Fibroblast of lung (primary cell): ENCODE results near the gene MYBPC2. TPM values are rescaled to one million over a fixed set of nuclear protein-coding genes. Genes with fewer than 3 reads are reported as not detected.

ENCODE experiments used
- DNase-seq, 2 donors: peaks; one replicate each; pipeline versions ENCODE4 v3.0.0 to v3.0.0-alpha.2; 2010; ENCODE audit warnings: low read depth in 2 of 2
- H2AFZ ChIP-seq: 2 replicates; pipeline ENCODE4 v1.5.1; 2012; ENCODE audit warnings: low read length, control low read depth, inconsistent platforms
- H3K27ac ChIP-seq: 2 replicates; pipeline ENCODE4 v1.5.1; 2011; ENCODE audit warnings: low read length, control low read depth; ENCODE audit not compliant: insufficient read depth
- H3K27me3 ChIP-seq: 2 replicates; pipeline ENCODE4 v1.5.1; 2011; ENCODE audit warnings: mild to moderate bottlenecking, low read length; ENCODE audit not compliant: control insufficient read depth, insufficient read depth
- H3K36me3 ChIP-seq: 2 replicates; pipeline ENCODE4 v1.5.1; 2011; ENCODE audit warnings: low read length; ENCODE audit not compliant: control insufficient read depth, insufficient read depth
- H3K4me1 ChIP-seq: 2 replicates; pipeline ENCODE4 v1.5.1; 2011; ENCODE audit warnings: low read length; ENCODE audit not compliant: control insufficient read depth, insufficient read depth; ENCODE audit errors: extremely low read depth
- H3K4me2 ChIP-seq: 2 replicates; pipeline ENCODE4 v1.5.1; 2011; ENCODE audit warnings: low read length, control low read depth; ENCODE audit not compliant: insufficient read depth; ENCODE audit errors: extremely low read depth
- H3K4me3 ChIP-seq, 4 experiments: fragments of 200-600 bp in 1 of 4; sonication (generic) in 1 of 4; replicated peaks in 1 of 4; 2 replicates each; pipeline ENCODE4 v1.5.1; 2011 to 2016; ENCODE audit warnings: low read length in 4 of 4, low read depth in 3 of 4, mild to moderate bottlenecking in 3 of 4, control low read depth in 2 of 4, inconsistent platforms in 1 of 4, mixed read lengths in 1 of 4; ENCODE audit not compliant: insufficient read depth in 1 of 4; ENCODE audit errors: control extremely low read depth in 1 of 4
- H3K79me2 ChIP-seq: 2 replicates; pipeline ENCODE4 v1.5.1; 2012; ENCODE audit warnings: mild to moderate bottlenecking, low read length, inconsistent platforms; ENCODE audit not compliant: control insufficient read depth, insufficient read depth
- H3K9ac ChIP-seq: 2 replicates; pipeline ENCODE4 v1.5.1; 2011; ENCODE audit warnings: mild to moderate bottlenecking, low read length, control low read depth; ENCODE audit not compliant: insufficient read depth
- H3K9me3 ChIP-seq: 2 replicates; pipeline ENCODE4 v1.5.1; 2012; ENCODE audit warnings: low read depth, low read length; ENCODE audit not compliant: control insufficient read depth, insufficient read depth
- H4K20me1 ChIP-seq: 2 replicates; pipeline ENCODE4 v1.5.1; 2011; ENCODE audit warnings: low read length; ENCODE audit not compliant: control insufficient read depth, insufficient read depth; ENCODE audit errors: extremely low read depth
- CTCF ChIP-seq, 2 donors: IDR thresholded peaks in 1 of 2; conservative IDR thresholded peaks in 1 of 2; 1 replicate in 1 of 2; 2 replicates in 1 of 2; pipeline ENCODE4 v1.5.1; 2011 to 2012; ENCODE audit warnings: low read length in 2 of 2, control low read depth in 1 of 2, inconsistent platforms in 1 of 2, low read depth in 1 of 2, mild to moderate bottlenecking in 1 of 2
- EZH2 ChIP-seq: IDR thresholded peaks from 2 replicates; pipeline ENCODE4 v1.5.1; 2012; ENCODE audit warnings: low read length, control low read depth, mild to moderate bottlenecking; ENCODE audit errors: missing control alignments
- polyA plus RNA-seq, 2 donors: library from polyadenylated mRNA; depleted of rRNA in 1 of 2; stranded (reverse) in 1 of 2; unstranded in 1 of 2; fragments of >200 nt; gene quantifications; 2 replicates each; pipeline ENCODE4 v1.2.1, GENCODE V29; 2011 to 2012; ENCODE audit warnings: missing spikeins in 1 of 2
- total RNA-seq: library from RNA; depleted of rRNA; stranded (reverse); fragments of >200 nt; gene quantifications from 2 replicates; pipeline ENCODE4 v1.2.1, GENCODE V29; 2014

Gene MYBPC2
- total and polyA plus RNA-seq, 2 donors (not counting 1 experiment from before 2014, with no cell fraction given), result under 0.01 TPM; not detected in 1

- no peaks in the 10 kb centered on the region for H3K79me2 ChIP-seq
- no peaks in the 10 kb centered on the region for H4K20me1 ChIP-seq
- TF ChIP-seq CTCF (conservative IDR thresholded peaks at IDR 0.05 in 1 of 2, IDR thresholded peaks at IDR 0.05 in 1 of 2; ENCODE audit: low read depth in 1 of 2, low read length in 2 of 2), result no peak
- no peak for TF ChIP-seq EZH2
These were observed 11.4 kb downstream of the MYBPC2 start for GRCh38 chr19:50444059-50444458.

GRCh38 chr19:50447053-50447452 is 14.4 kb downstream of the MYBPC2 start:
- Histone ChIP-seq H3K36me3 (no peaks in the 10 kb centered on the region), H3K4me2 (no peak overlapping the region), H3K4me1 (no peaks in the 10 kb centered on the region), H3K4me3 (no peak overlapping the region), H3K9ac (no peak overlapping the region), H3K27ac (no peak overlapping the region), H3K9me3 (no peaks in the 10 kb centered on the region), H3K79me2 (no peaks in the 10 kb centered on the region), H2AFZ (no peak overlapping the region), H3K27me3 (no peaks in the 10 kb centered on the region), H4K20me1 (no peaks in the 10 kb centered on the region)
- no peak for DNase-seq
- TF ChIP-seq CTCF (conservative IDR thresholded peaks at IDR 0.05 in 1 of 2, IDR thresholded peaks at IDR 0.05 in 1 of 2; ENCODE audit: low read depth in 1 of 2, low read length in 2 of 2) (no peak), EZH2 (no peak)

More at GRCh38 chr19:50444059-50444458, 11.4 kb downstream of the MYBPC2 start:
- Histone ChIP-seq H2AFZ (no peak overlapping the region), H3K4me2 (no peak overlapping the region), H3K9ac (no peak overlapping the region), H3K27me3 (no peaks in the 10 kb centered on the region), H3K9me3 (no peaks in the 10 kb centered on the region), H3K36me3 (no peaks in the 10 kb centered on the region), H3K4me1 (no peaks in the 10 kb centered on the region), H3K4me3 (no peak overlapping the region), H3K27ac (no peak overlapping the region)
- no peak for DNase-seq

- Histone ChIP-seq H3K4me3 (no peak overlapping the region), H4K20me1 (no peaks in the 10 kb centered on the region), H3K79me2 (no peaks in the 10 kb centered on the region), H3K9ac (no peak overlapping the region), H2AFZ (no peak overlapping the region), H3K4me2 (no peak overlapping the region), H3K36me3 (no peaks in the 10 kb centered on the region), H3K9me3 (no peaks in the 10 kb centered on the region), H3K4me1 (no peaks in the 10 kb centered on the region), H3K27me3 (no peaks in the 10 kb centered on the region), H3K27ac (no peak overlapping the region)
- no peak for DNase-seq
- TF ChIP-seq EZH2 (no peak), CTCF (conservative IDR thresholded peaks at IDR 0.05 in 1 of 2, IDR thresholded peaks at IDR 0.05 in 1 of 2; ENCODE audit: low read depth in 1 of 2, low read length in 2 of 2) (no peak)
These were observed 15.1 kb downstream of the MYBPC2 start for GRCh38 chr19:50447750-50448149.
